Progenitor cell of endocrine pancreas (in vitro differentiated cells): ENCODE data around the gene LLPH. TPM values are rescaled to one million over a fixed set of nuclear protein-coding genes. Genes with fewer than 3 reads are reported as not detected.

Experiments used
- DNase-seq: peaks from one replicate; pipeline ENCODE4 v3.0.0; 2021; ENCODE audit warnings: low spot score; ENCODE audit not compliant: unreplicated experiment
- H3K27ac Mint-ChIP-seq: 2 replicates; pipeline ENCODE4 v1.8.0; 2021; ENCODE audit warnings: mild to moderate bottlenecking, moderate library complexity, mixed read lengths
- H3K27me3 Mint-ChIP-seq: 2 replicates; pipeline ENCODE4 v1.8.0; 2021; ENCODE audit warnings: mixed read lengths
- H3K36me3 Mint-ChIP-seq: 2 replicates; pipeline ENCODE4 v1.8.0; 2022; ENCODE audit warnings: mixed read lengths; ENCODE audit not compliant: insufficient read depth
- H3K4me1 Mint-ChIP-seq: 2 replicates; pipeline ENCODE4 v1.8.0; 2021; ENCODE audit warnings: low read depth, mixed read lengths
- H3K4me3 Mint-ChIP-seq: 2 replicates; pipeline ENCODE4 v1.8.0; 2021; ENCODE audit warnings: low read depth, mild to moderate bottlenecking, moderate library complexity, mixed read lengths
- H3K9me3 Mint-ChIP-seq: 2 replicates; pipeline ENCODE4 v1.8.0; 2021; ENCODE audit warnings: low read depth, mixed read lengths
- total RNA-seq: library from RNA; stranded (reverse); gene quantifications from 2 replicates; pipeline ENCODE4 v1.2.1, GENCODE V29; 2021
- TF ChIP-seq, protein P1 (sequence below): fragments of 200-600 bp; sonication (generic); IDR thresholded peaks from one replicate; pipeline ENCODE4 v1.5.0; 2021; ENCODE audit warnings: antibody characterized with exemption, mild to moderate bottlenecking; ENCODE audit not compliant: unreplicated experiment

LLPH gene
- total RNA-seq, 1 donor from 2014 or later = 22.4 TPM

DNA sequence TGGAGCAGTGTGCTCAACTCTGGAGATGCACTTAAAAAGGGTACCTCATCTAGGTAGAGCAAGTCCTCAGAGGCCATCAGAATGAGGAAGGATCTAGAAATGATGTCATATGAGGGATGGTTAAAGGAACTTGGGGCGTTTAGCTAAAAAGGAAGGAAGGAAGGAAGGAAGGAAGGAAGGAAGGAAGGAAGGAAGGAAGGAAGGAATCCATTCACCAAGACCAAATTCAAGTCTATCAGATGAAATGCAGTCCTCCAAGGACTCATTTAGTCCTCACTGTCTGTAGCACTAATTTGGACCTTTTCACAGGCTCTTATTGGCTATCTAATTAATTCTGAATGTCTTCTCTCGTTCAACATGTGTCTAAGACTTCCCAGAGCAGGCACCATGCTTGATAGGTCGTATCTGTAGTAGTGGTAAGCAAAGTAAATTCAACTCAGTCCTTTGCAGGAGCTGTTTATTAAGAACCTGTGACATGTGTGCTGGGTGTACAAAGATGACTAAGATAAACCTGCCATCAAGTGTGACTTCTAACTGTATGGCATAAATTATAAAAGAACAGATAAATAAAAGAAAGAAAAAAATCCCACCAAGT, 63.5 kb downstream of the LLPH start:
- peaks cover 19% of the 10 kb centered on the region for H3K27me3 Mint-ChIP-seq
- H3K4me3 Mint-ChIP-seq = no peak overlapping the region
- no peaks in the 10 kb centered on the region for H3K36me3 Mint-ChIP-seq
- peaks cover 8% of the 10 kb centered on the region for H3K4me1 Mint-ChIP-seq
- no peak for DNase-seq
- no peaks in the 10 kb centered on the region for H3K9me3 Mint-ChIP-seq
- TF ChIP-seq, protein P1, sequence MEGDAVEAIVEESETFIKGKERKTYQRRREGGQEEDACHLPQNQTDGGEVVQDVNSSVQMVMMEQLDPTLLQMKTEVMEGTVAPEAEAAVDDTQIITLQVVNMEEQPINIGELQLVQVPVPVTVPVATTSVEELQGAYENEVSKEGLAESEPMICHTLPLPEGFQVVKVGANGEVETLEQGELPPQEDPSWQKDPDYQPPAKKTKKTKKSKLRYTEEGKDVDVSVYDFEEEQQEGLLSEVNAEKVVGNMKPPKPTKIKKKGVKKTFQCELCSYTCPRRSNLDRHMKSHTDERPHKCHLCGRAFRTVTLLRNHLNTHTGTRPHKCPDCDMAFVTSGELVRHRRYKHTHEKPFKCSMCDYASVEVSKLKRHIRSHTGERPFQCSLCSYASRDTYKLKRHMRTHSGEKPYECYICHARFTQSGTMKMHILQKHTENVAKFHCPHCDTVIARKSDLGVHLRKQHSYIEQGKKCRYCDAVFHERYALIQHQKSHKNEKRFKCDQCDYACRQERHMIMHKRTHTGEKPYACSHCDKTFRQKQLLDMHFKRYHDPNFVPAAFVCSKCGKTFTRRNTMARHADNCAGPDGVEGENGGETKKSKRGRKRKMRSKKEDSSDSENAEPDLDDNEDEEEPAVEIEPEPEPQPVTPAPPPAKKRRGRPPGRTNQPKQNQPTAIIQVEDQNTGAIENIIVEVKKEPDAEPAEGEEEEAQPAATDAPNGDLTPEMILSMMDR = no peak
- H3K27ac Mint-ChIP-seq = no peak overlapping the region

Other genes with a start within 250 kb of the LLPH start
- gene TMBIM4, start 39.2 kb upstream of the LLPH start, total RNA-seq = 28.7 and 30.9 TPM in 2 replicates
- gene IRAK3, start 58.5 kb upstream of the LLPH start, total RNA-seq = 0.02 TPM in 1 of 2 replicates, not detected in the other
- 7.0 and 7.1 TPM in 2 replicates for gene HELB, start 171.7 kb upstream of the LLPH start, total RNA-seq